Measurements from ENCODE around the gene ATOH8.

The ATOH8 gene

GRCh38 chr2:85799215-85799956, 45.6 kb downstream of the ATOH8 start:
- DNase-seq (ENCODE audit: low spot score): no peak

GRCh38 chr2:85800586-85800985, 46.8 kb downstream of the ATOH8 start:
- DNase-seq (ENCODE audit: low spot score): no peak

GRCh38 chr2:85801871-85802270, 48.1 kb downstream of the ATOH8 start:
- DNase-seq (ENCODE audit: low spot score): no peak

GRCh38 chr2:85802354-85803103, 48.7 kb downstream of the ATOH8 start:
- no peak for DNase-seq (ENCODE audit: low spot score)

GRCh38 chr2:85803704-85804425, 50.1 kb downstream of the ATOH8 start:
- DNase-seq (ENCODE audit: low spot score): no peak

GRCh38 chr2:85804583-85804982, 50.8 kb downstream of the ATOH8 start:
- peak; percentile 29 for DNase-seq (ENCODE audit: low spot score)

GRCh38 chr2:85806358-85807118, 52.7 kb downstream of the ATOH8 start:
- no peak for DNase-seq (ENCODE audit: low spot score)

- no peak for DNase-seq (ENCODE audit: low spot score)
Observed at GRCh38 chr2:85807756-85808155, 54.0 kb downstream of the ATOH8 start.

- no peak for DNase-seq (ENCODE audit: low spot score)
Observed at GRCh38 chr2:85810371-85811179, 56.8 kb downstream of the ATOH8 start.

- no peak for DNase-seq (ENCODE audit: low spot score)
Observed at GRCh38 chr2:85811180-85812093, 57.6 kb downstream of the ATOH8 start.

GRCh38 chr2:85812094-85812735, 58.4 kb downstream of the ATOH8 start:
- DNase-seq (ENCODE audit: low spot score): no peak

- no peak for DNase-seq (ENCODE audit: low spot score)
Observed at GRCh38 chr2:85813211-85813981, 59.6 kb downstream of the ATOH8 start.

- DNase-seq (ENCODE audit: low spot score): peak; percentile 79
Observed at GRCh38 chr2:85813982-85814801, 60.4 kb downstream of the ATOH8 start.

GRCh38 chr2:85814802-85815550, 61.2 kb downstream of the ATOH8 start:
- no peak for DNase-seq (ENCODE audit: low spot score)

GRCh38 chr2:85819811-85820510, 66.2 kb downstream of the ATOH8 start:
- no peak for DNase-seq (ENCODE audit: low spot score)

- DNase-seq (ENCODE audit: low spot score): no peak
Observed at GRCh38 chr2:85822766-85823165, 69.0 kb downstream of the ATOH8 start.

Measured in SK-N-DZ (cell line).